Urinary bladder (tissue), 4 donors: ENCODE measurements around the gene ATG5. TPM values are rescaled to one million over a fixed set of nuclear protein-coding genes. Genes with fewer than 3 reads are reported as not detected.
"Not testable (repeated sequence)": the region's sequence is repeated elsewhere in the genome, so short reads cannot be mapped to it uniquely, and the experiment has no call there.

Source experiments
- DNase-seq: peaks from one replicate; pipeline ENCODE4 v3.0.0-alpha.2; 2015; ENCODE audit errors: extremely low spot score
- H3K27ac ChIP-seq: one replicate; pipeline ENCODE4 v1.5.1; 2013; ENCODE audit warnings: low read depth, mild to moderate bottlenecking, moderate library complexity
- H3K36me3 ChIP-seq: one replicate; pipeline ENCODE4 v1.6.1; 2013; ENCODE audit warnings: mild to moderate bottlenecking, moderate library complexity; ENCODE audit not compliant: insufficient read depth
- H3K4me1 ChIP-seq: one replicate; pipeline ENCODE4 v1.6.1; 2013; ENCODE audit warnings: mild to moderate bottlenecking, moderate library complexity; ENCODE audit not compliant: insufficient read depth
- H3K4me3 ChIP-seq: one replicate; pipeline ENCODE4 v1.5.1; 2013; ENCODE audit warnings: low read depth, low read length
- WGBS: extraction: QIAGEN DNeasy Blood & Tissue Kit; methylation state at CpG from one replicate; pipeline ENCODE4 v1.1.7; 2013; 5-methylcytosine and 5-hydroxymethylcytosine counted together
- polyA plus RNA-seq: library from polyadenylated mRNA; stranded (reverse); fragments of 200-250 nt; gene quantifications from one replicate; pipeline ENCODE4 v1.2.3, GENCODE V29; 2013
- total RNA-seq: library from RNA; depleted of rRNA; stranded (reverse); fragments of >200 nt; gene quantifications from one replicate; pipeline ENCODE4 v1.2.3, GENCODE V29; 2014
- donor health status: healthy with polysubstance abuse.
- donor health status: healthy.

The ATG5 gene
- total and polyA plus RNA-seq, 2 donors = 24.0 to 88.8 TPM

- H3K27ac ChIP-seq = no peak overlapping the region
- no peak for DNase-seq
- no peaks in the 10 kb centered on the region for H3K4me1 ChIP-seq
- WGBS = 94% methylated on average over 1 of the region's 1 CpG
- no peak overlapping the region for H3K4me3 ChIP-seq
- no peaks in the 10 kb centered on the region for H3K36me3 ChIP-seq
Observed at GRCh38 chr6:106244931-106245330, 80.6 kb downstream of the ATG5 start.

DNA sequence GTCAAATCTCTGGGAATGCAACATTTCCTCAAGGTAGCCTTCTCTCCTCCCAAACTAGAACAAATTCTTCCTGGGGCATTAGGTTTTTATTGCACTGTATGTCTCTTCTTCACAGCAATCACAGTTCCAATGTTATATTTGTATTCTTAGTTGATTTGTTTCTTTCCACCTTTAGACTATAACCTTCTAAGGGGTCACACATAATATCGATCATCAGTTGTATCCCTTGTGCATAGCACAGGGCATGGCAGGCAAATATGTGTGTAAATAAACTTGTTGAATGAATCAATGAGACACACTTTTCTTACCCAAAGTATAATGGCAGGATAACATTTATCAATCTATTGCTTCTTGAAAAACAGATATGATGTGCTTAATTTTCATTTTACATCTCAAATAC lies 81.0 kb downstream of the ATG5 start:
- H3K36me3 ChIP-seq = no peaks in the 10 kb centered on the region
- no peak overlapping the region for H3K27ac ChIP-seq
- 98% methylated on average over 1 of the region's 1 CpG for WGBS
- H3K4me3 ChIP-seq = no peak overlapping the region
- no peaks in the 10 kb centered on the region for H3K4me1 ChIP-seq
- no peak for DNase-seq

DNA sequence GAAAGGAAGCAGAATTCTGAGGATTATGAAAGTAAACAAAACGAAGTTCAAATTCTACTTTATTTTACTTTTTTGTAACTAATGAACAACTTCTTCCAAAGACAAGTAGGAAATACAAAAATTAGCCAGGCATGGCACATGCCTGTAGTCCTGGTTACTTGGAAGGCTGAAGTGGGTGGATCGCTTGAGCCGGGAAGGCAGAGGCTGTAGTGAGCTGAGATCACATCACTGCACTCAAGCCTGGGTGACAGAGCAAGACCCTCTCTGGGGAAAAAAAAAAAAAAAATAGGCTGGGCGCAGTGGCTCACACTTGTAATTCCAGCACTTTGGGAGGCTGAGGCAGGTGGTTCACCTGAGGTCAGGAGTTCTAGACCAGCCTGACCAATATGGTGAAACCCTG lies 82.3 kb downstream of the ATG5 start:
- Histone ChIP-seq H3K36me3 (no peaks in the 10 kb centered on the region), H3K4me1 (no peaks in the 10 kb centered on the region), H3K27ac (no peak overlapping the region), H3K4me3 (no peak overlapping the region)
- WGBS = 90% methylated on average over 4 of the region's 4 CpGs
- no peak for DNase-seq

GRCh38 chr6:106241498-106241897 lies 84.1 kb downstream of the ATG5 start:
- no peak for DNase-seq
- no peaks in the 10 kb centered on the region for H3K36me3 ChIP-seq
- H3K4me3 ChIP-seq = no peak overlapping the region
- no peaks in the 10 kb centered on the region for H3K4me1 ChIP-seq
- H3K27ac ChIP-seq = no peak overlapping the region

GRCh38 chr6:106237286-106237685 lies 88.3 kb downstream of the ATG5 start:
- no peaks in the 10 kb centered on the region for H3K4me1 ChIP-seq
- DNase-seq = no peak
- H3K36me3 ChIP-seq = no peaks in the 10 kb centered on the region
- no peak overlapping the region for H3K27ac ChIP-seq
- no peak overlapping the region for H3K4me3 ChIP-seq
- 99% methylated on average over 1 of the region's 1 CpG for WGBS

DNA sequence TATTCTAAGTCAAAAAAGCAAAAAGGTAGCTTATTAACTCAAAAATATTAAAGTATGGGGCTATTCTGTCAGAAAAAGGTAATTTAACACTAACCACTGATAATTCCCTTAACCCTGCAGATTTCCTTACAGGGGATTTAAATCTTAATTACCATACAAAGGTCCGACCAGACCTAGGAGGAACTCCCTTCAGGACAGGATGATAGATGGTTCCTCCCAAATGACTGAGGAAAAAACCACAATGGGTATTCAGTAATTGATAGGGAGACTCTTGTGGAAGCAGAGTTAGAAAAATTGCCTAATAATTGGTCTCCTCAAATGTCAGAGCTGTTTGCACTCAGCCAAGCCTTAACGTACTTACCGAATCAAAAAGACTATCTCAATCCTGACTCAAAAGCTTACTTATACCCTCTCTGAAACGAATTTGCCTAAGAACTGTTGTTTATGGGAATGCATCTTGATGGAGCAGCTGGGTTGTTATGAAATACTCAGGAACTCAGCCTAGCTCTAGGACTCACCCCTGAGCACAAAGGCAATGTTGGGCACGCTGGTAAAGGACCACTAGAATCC lies 95.6 kb downstream of the ATG5 start:
- 84% methylated on average over 5 of the region's 5 CpGs for WGBS
- H3K36me3 ChIP-seq, H3K4me3 ChIP-seq, H3K4me1 ChIP-seq, H3K27ac ChIP-seq, DNase-seq: not testable (repeated sequence)

DNA sequence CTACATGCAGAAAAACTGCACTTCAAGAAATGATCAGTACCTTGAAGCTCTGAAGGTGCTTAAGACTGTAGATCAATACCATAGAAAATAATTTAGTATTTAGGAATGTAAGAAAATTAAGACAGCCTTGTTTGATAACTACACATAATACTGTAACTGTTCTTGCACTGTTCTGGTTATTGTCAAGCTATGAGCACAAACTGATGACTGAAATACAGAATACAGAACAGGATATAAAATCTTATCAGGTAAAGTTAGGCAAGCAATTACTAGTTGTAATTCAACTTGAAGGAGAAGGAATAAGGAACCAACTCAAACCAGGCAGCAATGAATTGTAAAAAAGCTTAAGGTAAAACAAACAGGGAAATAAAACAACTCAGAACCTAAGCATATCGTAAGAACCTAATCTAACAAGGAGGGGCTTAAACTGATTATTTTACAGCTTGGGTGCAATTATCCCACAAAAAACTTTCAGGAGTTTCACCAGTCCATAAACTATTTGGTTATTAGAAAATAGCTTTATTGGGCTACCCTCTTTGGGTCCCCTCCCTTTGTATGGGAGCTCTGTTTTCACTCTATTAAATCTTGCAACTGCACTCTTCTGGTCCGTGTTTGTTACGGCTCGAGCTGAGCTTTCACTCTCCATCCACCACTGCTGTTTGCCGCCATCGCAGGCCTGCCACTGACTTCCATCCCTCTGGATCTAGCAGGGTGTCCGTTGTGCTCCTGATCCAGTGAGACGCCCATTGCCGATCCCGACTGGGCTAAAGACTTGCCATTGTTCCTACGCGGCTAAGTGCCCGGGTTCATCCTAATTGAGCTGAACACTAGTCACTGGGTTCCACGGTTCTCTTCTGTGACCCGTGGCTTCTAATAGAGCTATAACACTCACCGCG lies 97.7 kb downstream of the ATG5 start:
- Histone ChIP-seq H3K4me1 (no peaks in the 10 kb centered on the region), H3K27ac (no peak overlapping the region), H3K4me3 (no peak overlapping the region), H3K36me3 (no peaks in the 10 kb centered on the region)
- DNase-seq = no peak
- WGBS = 94% methylated on average over 17 of the region's 17 CpGs

GRCh38 chr6:106226676-106227075 lies 98.9 kb downstream of the ATG5 start:
- Histone ChIP-seq H3K4me3 (no peak overlapping the region), H3K4me1 (no peaks in the 10 kb centered on the region), H3K36me3 (no peaks in the 10 kb centered on the region), H3K27ac (no peak overlapping the region)
- WGBS = 88% methylated on average over 2 of the region's 2 CpGs
- no peak for DNase-seq

DNA sequence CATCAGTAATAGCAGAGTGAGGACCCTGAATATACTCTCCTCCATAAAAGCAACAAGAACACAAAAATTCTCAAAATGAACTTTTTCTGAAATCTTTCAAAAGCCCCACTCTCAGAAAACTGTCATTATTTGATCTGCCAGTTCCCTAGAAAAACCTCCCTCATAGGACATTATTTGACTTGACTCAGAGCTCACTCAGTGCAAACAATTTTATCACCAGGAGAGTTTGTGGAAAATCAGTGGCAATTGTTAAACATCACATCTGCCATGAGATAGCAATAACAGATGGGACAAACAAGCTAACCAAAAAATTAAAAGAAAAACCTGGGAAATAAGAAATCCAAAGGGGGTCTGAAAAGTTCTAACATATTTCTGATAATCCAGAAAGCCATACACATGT lies 100.0 kb downstream of the ATG5 start:
- no peak overlapping the region for H3K4me3 ChIP-seq
- no peaks in the 10 kb centered on the region for H3K4me1 ChIP-seq
- no peak for DNase-seq
- no peaks in the 10 kb centered on the region for H3K36me3 ChIP-seq
- H3K27ac ChIP-seq = no peak overlapping the region

DNA sequence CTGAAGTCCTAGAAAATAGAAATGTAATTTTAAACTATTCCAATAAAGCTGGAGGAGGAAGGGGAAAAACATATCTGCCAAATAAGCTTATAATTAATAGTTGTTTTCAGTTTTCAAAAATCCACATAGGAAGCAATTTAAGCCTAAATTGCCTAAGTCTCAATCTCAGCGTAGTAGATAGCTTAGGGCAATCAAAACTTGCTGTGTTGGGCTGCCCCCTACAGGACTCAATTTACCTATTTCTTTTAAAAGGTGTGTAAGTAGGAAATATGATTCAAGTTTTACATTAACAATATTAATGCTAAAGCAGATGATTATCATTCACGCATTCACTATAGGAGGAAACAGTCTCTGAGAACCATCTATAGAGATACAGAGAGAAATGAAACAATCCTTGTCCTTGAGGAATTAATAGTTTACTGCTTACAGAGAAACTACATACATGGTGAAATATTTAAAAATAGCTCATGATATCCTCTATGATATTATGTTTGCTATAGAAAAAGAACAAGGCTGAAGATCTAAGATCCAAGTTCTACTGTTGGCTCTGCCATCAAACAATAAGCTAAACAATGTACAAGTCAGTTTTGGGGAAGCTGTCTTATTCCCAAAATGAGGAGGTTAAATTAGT lies 102.1 kb downstream of the ATG5 start:
- Histone ChIP-seq H3K36me3 (no peaks in the 10 kb centered on the region), H3K27ac (no peak overlapping the region), H3K4me3 (no peak overlapping the region), H3K4me1 (no peaks in the 10 kb centered on the region)
- 50% methylated on average over 2 of the region's 2 CpGs for WGBS
- peak; percentile 23 for DNase-seq

- H3K36me3 ChIP-seq = no peaks in the 10 kb centered on the region
- no peaks in the 10 kb centered on the region for H3K4me1 ChIP-seq
- DNase-seq = no peak
- H3K27ac ChIP-seq = no peak overlapping the region
- no peak overlapping the region for H3K4me3 ChIP-seq
Observed at GRCh38 chr6:106220485-106220884, 105.1 kb downstream of the ATG5 start.

- Histone ChIP-seq H3K27ac (no peak overlapping the region), H3K4me1 (no peaks in the 10 kb centered on the region), H3K4me3 (no peak overlapping the region), H3K36me3 (no peaks in the 10 kb centered on the region)
- 92% methylated on average over 1 of the region's 1 CpG for WGBS
- no peak for DNase-seq
Observed at GRCh38 chr6:106216527-106216926, 109.0 kb downstream of the ATG5 start.

DNA sequence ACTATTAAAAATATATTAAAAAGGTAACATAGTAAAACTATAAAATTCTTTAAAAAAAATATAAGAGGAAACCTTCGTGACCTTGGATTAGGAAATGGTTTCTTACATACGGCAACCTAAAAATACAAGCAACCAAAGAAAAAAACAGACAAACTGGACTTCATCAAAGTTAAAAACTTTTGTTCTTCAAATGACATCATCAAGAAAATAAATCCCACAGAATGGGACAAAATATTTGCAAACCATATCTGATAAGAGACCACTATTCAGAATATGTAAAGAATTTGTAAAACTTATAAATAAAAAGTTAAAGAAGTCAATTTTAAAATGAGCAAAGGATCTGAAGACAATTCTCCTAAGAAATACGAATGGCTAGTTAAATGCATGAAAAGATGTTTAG lies 110.0 kb downstream of the ATG5 start:
- Histone ChIP-seq H3K36me3 (no peaks in the 10 kb centered on the region), H3K4me1 (no peaks in the 10 kb centered on the region), H3K4me3 (no peak overlapping the region), H3K27ac (no peak overlapping the region)
- no peak for DNase-seq
- WGBS = 92% methylated on average over 3 of the region's 3 CpGs

DNA sequence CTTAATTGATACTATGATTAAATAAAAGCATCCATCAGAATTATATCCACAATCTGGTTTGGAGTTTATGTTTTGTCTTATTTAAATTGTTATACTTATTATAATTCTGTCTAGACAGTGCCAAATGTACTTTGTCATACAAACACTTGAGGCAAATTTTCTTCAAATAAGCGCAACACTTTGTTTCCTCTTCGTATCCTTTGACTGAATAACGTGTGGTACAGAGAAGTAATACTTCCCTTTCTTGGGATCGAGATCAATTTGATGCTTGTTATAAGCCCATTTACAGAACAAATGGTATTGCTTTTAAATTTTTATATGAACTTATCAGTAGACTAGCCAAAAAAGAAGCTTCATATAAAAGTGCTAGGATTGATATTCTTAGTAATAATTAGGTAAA lies 111.0 kb downstream of the ATG5 start:
- H3K4me1 ChIP-seq = no peaks in the 10 kb centered on the region
- WGBS = 69% methylated on average over 4 of the region's 4 CpGs

More for the DNA sequence above, 111.0 kb downstream of the ATG5 start:
- no peak overlapping the region for H3K27ac ChIP-seq
- no peak for DNase-seq
- no peaks in the 10 kb centered on the region for H3K36me3 ChIP-seq
- no peak overlapping the region for H3K4me3 ChIP-seq
